ENCODE data around the gene TPRG1.

DNA sequence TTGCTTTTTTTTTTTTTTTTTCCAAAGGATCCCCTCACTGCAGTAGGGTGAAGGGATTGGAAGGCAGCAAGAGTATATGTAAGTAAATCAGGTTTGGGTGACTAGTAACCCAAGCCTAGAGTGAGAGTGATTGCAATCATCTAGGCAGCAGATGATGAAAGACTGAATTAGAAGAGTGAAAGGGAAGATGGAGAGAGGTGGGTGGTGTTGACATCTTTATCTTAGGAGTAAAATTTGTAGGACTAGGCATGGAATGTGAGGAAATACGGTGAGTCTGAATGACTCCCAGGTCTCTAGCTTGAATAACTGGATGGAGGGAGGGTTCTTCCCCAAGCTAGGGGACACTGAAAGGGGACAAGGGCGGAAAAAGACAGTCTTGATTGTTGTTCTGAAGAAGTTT, 63.4 kb downstream of the TPRG1 start:
- TF ChIP-seq CTCF (conservative IDR thresholded peaks at IDR 0.05; ENCODE audit: low read depth, low read length) (no peak), SMC3 (IDR thresholded peaks at IDR 0.05; ENCODE audit: low read depth, low read length) (no peak), RAD21 (IDR thresholded peaks at IDR 0.05; ENCODE audit: low read length) (no peak)
